ENCODE measurements around the gene WAC.
"Not testable (repeated sequence)": the region's sequence is repeated elsewhere in the genome, so short reads cannot be mapped to it uniquely, and the experiment has no call there.

WAC gene

DNA sequence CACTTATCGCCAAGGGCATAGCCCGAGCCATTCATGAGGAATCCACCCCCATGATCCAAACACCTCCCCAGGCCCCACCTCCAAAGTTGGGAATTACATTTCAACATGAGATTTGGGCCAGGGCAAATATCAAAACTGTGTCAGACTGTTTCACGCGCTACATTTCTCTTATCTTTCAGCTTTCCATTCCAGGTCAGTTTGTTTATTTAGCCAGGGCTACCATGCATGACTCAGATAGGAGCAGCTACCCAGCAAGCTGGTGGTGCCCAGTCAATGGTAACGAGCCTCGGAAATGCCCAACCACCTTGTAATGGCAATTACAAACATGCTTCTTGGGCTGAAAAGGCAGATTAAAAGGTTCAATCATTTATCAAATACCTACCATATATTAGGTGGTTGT, 100.8 kb downstream of the WAC start:
- TF ChIP-seq, protein P1, sequence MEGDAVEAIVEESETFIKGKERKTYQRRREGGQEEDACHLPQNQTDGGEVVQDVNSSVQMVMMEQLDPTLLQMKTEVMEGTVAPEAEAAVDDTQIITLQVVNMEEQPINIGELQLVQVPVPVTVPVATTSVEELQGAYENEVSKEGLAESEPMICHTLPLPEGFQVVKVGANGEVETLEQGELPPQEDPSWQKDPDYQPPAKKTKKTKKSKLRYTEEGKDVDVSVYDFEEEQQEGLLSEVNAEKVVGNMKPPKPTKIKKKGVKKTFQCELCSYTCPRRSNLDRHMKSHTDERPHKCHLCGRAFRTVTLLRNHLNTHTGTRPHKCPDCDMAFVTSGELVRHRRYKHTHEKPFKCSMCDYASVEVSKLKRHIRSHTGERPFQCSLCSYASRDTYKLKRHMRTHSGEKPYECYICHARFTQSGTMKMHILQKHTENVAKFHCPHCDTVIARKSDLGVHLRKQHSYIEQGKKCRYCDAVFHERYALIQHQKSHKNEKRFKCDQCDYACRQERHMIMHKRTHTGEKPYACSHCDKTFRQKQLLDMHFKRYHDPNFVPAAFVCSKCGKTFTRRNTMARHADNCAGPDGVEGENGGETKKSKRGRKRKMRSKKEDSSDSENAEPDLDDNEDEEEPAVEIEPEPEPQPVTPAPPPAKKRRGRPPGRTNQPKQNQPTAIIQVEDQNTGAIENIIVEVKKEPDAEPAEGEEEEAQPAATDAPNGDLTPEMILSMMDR (IDR thresholded peaks at IDR 0.05; ENCODE audit: low read depth, low read length, missing control alignments): no peak
- no peak overlapping the region for H3K4me3 ChIP-seq (replicated peaks; ENCODE audit: low read depth, low read length)
- no peak for DNase-seq (ENCODE audit: extremely low read depth, low read depth)

GRCh38 chr10:28637346-28637745, 104.4 kb downstream of the WAC start:
- H3K4me3 ChIP-seq (replicated peaks; ENCODE audit: low read depth, low read length): no peak overlapping the region
- DNase-seq (ENCODE audit: extremely low read depth, low read depth): no peak
- TF ChIP-seq, protein P1 (IDR thresholded peaks at IDR 0.05; ENCODE audit: low read depth, low read length, missing control alignments): no peak

GRCh38 chr10:28638392-28638791, 105.5 kb downstream of the WAC start:
- DNase-seq (ENCODE audit: extremely low read depth, low read depth): no peak
- TF ChIP-seq, protein P1 (IDR thresholded peaks at IDR 0.05; ENCODE audit: low read depth, low read length, missing control alignments): no peak
- H3K4me3 ChIP-seq (replicated peaks; ENCODE audit: low read depth, low read length): no peak overlapping the region

DNA sequence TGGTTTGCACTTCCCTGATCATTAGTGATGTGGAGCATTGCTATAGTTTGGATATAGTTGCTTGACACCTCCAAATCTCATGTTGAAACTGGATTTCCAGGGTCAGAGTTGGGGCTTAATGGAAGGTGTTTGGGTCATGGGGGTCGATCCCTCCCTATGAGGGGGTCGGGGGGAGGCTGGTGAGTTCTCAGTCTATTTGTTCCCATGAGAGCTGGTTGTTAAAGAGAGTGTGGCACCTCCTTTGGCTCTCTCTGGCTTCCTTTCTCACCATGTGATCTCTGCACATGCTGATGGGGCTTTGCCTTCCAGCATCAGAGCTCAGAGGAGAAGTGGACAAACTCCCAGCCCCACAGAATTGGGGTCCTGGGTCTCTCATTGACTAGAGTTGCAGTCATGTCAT, 107.6 kb downstream of the WAC start:
- TF ChIP-seq, protein P1 (IDR thresholded peaks at IDR 0.05; ENCODE audit: low read depth, low read length, missing control alignments): no peak
- no peak for DNase-seq (ENCODE audit: extremely low read depth, low read depth)
- H3K4me3 ChIP-seq (replicated peaks; ENCODE audit: low read depth, low read length): no peak overlapping the region

- TF ChIP-seq, protein P1 (IDR thresholded peaks at IDR 0.05; ENCODE audit: low read depth, low read length, missing control alignments): no peak
- no peak overlapping the region for H3K4me3 ChIP-seq (replicated peaks; ENCODE audit: low read depth, low read length)
- DNase-seq (ENCODE audit: extremely low read depth, low read depth): no peak
Observed at GRCh38 chr10:28644647-28645046, 111.7 kb downstream of the WAC start.

DNA sequence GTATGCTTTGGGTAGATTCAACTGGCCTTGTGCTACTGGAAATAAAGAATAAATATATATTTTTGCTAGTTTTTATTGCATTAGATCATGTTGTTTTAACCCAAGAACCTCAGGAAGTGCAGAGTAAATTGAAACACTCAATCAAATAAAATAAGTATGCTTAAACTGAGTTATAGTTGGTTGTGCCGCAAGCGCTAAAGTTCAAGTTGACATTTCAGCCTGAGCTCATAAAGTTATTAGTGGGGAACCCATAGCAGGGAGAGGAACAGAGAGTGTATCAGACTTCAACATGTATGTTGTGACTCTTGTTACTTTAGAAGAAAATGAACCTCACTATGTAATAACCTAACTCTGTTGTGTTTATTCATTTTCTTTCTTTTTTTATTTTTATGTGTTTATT, 119.2 kb downstream of the WAC start:
- TF ChIP-seq, protein P1 (IDR thresholded peaks at IDR 0.05; ENCODE audit: low read depth, low read length, missing control alignments): no peak
- no peak for DNase-seq (ENCODE audit: extremely low read depth, low read depth)
- H3K4me3 ChIP-seq (replicated peaks; ENCODE audit: low read depth, low read length): no peak overlapping the region

DNA sequence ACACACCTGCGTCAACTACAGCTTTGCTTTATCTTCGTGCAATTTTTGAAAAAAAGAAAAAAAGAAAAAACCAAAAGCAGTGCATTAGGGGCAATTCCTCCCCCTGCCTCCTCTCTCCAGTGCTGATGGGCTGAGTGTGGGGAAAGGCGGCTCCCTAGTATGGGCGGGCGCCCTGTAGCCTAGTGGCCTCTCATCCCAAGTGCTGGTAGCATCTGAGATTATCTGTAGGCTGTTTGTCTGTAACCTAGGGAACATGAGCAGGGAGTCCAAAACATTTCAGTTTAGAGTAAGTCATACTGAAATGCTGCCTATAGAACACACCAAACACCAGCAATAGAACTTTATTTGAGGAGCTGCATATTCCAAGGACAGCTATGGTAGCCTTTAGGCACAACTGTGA, 119.8 kb downstream of the WAC start:
- TF ChIP-seq, protein P1 (IDR thresholded peaks at IDR 0.05; ENCODE audit: low read depth, low read length, missing control alignments): no peak
- no peak overlapping the region for H3K4me3 ChIP-seq (replicated peaks; ENCODE audit: low read depth, low read length)
- DNase-seq (ENCODE audit: extremely low read depth, low read depth): no peak

DNA sequence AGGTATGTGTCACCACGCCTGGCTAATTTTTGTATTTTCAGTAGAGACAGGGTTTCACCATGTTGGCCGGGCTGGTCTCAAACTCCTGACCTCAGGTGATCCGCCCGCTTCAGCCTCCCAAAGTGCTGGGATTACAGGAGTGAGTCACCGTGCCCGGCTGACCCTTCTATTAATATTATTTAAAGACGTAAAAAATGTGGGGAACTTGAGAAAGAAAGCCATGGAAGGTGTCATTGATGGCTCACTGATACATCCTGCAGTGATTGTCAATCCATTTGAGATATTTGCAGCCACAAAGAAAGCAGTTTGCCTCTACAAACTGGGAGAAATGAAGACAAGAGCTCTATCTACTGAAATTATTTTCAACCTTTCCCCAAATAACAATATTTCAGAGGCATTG, 125.9 kb downstream of the WAC start:
- H3K4me3 ChIP-seq (replicated peaks; ENCODE audit: low read depth, low read length); DNase-seq (ENCODE audit: extremely low read depth, low read depth): not testable (repeated sequence)

All from HFF-Myc (cell line).